AG09309 (cell line): ENCODE measurements around the gene CCDC92.

Experiments used
- DNase-seq: peaks from one replicate; pipeline ENCODE4 v3.0.0-alpha.2; 2010; ENCODE audit warnings: low read depth
- H3K4me3 ChIP-seq: 2 replicates; pipeline ENCODE4 v1.5.1; 2011; ENCODE audit warnings: mild to moderate bottlenecking, low read depth, low read length, moderate library complexity; ENCODE audit not compliant: control insufficient read depth
- TF ChIP-seq, protein P1 (sequence below): IDR thresholded peaks from 2 replicates; pipeline ENCODE4 v1.5.1; 2011; ENCODE audit warnings: mild to moderate bottlenecking, low read depth, low read length, inconsistent platforms; ENCODE audit not compliant: insufficient read depth, control insufficient read depth; ENCODE audit errors: missing control alignments

CCDC92 gene

DNA sequence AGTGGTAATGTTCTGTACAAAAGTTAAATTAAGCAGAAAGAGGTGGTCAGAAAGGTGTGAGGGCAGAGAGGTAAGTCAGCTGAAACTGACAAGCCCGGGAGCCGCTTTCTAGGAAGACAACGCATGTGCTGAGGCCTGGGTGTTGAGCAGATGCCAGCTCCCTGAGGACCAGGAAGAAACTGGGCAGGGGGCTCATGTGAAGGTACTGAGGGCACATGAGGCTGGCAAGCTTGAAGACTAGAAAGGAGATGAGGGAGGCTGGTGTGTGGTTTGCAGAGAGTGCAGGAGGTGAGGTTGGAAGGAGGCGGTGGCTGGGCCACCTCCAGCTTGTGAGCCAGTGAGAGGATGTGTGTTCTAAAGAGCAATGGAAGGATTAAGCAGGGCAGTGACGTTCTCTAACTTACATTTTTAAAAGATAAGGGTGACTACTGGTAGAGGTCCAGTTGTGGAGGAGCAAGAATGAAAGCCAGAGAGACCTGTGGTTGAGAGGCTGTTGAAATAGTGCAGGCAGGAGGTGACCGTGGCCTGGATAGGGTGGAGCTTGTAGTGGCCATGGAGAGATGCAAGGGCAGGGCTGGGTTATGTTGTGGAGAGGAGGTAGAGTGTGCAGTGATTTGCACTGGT, 29.5 kb upstream of the CCDC92 start:
- DNase-seq = no peak
- H3K4me3 ChIP-seq = no peak overlapping the region
- TF ChIP-seq, protein P1, sequence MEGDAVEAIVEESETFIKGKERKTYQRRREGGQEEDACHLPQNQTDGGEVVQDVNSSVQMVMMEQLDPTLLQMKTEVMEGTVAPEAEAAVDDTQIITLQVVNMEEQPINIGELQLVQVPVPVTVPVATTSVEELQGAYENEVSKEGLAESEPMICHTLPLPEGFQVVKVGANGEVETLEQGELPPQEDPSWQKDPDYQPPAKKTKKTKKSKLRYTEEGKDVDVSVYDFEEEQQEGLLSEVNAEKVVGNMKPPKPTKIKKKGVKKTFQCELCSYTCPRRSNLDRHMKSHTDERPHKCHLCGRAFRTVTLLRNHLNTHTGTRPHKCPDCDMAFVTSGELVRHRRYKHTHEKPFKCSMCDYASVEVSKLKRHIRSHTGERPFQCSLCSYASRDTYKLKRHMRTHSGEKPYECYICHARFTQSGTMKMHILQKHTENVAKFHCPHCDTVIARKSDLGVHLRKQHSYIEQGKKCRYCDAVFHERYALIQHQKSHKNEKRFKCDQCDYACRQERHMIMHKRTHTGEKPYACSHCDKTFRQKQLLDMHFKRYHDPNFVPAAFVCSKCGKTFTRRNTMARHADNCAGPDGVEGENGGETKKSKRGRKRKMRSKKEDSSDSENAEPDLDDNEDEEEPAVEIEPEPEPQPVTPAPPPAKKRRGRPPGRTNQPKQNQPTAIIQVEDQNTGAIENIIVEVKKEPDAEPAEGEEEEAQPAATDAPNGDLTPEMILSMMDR = no peak

DNA sequence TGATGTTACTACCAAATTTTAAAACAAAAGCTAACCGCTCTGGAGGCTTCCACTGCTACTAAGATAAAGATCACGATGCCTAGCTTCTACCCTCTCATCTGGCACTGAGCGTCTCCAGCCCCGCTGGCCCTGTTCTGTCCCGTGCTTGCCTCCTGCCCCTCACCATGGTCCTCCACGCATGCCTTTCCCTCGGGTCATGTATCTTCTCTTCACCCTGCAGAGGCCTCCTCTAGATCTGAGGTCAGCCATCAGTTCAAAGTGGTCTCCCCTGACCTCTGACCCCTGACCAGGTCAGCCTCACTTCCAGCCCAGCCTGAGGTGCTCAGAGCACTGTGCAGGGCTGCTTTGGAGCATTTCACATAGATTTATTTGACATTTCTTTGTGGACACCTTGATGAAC, 28.7 kb upstream of the CCDC92 start:
- H3K4me3 ChIP-seq = no peak overlapping the region
- TF ChIP-seq, protein P1 = no peak

DNA sequence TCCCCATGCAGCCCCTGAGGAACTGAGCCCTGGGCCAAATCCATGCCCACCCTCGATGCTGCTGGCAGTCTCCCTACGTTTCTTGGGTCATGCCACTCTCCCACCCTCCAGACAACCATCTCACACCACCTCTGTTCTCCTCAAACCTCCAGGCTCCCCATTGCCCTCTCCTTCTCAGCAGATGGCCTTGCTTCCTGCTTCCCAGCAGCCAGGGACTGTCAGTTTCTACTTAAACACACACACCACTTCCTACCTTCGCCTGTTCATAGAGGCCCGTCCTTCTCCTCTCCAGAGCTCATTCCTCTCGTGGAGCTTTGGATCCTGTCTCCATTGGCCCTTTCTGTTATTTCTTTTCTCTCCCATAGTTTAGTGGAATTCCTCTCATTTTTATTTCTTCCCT, 27.5 kb upstream of the CCDC92 start:
- H3K4me3 ChIP-seq = no peak overlapping the region
- TF ChIP-seq, protein P1 = no peak
- no peak for DNase-seq

More for the DNA sequence above, 28.7 kb upstream of the CCDC92 start:
- DNase-seq = no peak

DNA sequence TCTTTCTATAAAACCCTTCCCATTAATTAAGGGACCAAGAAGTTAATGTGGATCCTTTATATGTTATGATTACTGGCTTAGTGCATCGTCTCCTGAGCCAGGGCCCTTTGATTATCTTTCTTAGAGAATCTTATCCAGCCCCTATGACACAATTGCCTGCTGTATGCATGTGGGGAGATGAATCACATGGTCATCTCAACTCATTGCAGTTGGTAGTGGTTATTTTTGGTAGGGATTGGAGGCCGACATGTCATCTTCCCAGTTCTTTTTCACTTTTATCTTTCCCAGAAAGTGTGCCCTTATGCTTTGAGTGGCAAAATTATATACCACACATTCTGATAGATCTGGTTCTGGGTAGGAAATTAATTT, 26.3 kb upstream of the CCDC92 start:
- H3K4me3 ChIP-seq = no peak overlapping the region
- no peak for DNase-seq
- TF ChIP-seq, protein P1 = no peak

DNA sequence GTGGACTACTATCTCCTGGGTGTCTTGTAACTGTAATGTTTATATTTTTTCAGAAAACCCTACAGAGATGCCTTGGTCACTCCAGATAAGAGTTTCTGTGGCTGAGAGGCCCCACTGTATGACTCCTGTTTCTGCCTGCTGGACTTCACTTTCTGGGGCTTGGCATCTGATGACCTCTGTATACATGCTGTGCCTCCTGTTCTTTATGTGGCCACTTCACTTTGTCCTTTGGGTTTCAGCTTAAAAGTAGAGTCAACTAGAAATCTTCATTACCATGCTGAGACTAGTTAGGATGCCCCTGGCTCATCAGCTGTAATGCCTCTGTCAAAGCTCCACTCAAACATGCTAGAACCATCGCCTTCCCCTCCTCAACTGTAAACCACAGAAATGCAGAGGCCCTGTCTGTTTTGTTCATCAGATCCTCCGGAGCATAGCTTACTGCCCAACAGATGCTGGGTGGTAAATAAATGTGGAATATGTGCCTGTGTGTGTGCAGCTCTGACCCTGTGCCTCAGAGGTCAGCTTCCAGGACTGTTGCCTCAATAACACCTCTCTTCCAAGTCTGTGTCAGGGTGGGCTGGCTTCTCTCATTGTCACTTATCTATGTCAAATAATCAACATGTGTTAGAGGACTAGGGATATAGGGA, 25.8 kb upstream of the CCDC92 start:
- DNase-seq = no peak
- TF ChIP-seq, protein P1 = no peak
- H3K4me3 ChIP-seq = no peak overlapping the region

DNA sequence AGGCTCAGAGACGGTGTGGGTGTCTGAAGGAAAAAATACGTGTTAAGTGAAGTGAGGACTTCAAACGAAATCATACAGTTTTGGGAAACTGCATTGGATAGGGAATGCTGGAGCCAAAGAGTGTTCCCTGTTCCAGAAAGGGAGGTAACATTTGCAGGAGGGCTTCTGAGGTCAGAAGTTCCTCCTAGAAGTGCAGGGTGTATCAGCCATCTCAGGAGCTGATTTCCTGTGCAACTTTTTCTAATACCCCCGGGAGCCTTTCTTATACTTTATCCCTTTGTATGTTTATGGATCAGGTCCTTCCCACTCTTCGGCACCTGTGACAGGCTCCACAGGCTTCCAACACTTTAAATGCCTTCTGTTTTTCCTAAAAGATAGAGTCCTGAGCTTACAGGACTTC, 25.3 kb upstream of the CCDC92 start:
- no peak for DNase-seq
- TF ChIP-seq, protein P1 = no peak
- no peak overlapping the region for H3K4me3 ChIP-seq
